Mucosa of descending colon (tissue), 3 donors: ENCODE measurements around the gene CEP170B. TPM values are rescaled to one million over a fixed set of nuclear protein-coding genes. Genes with fewer than 3 reads are reported as not detected.
"Not testable (repeated sequence)": the region's sequence is repeated elsewhere in the genome, so short reads cannot be mapped to it uniquely, and the experiment has no call there.

Source experiments
- ATAC-seq: fragments of 200-7000 bp; cut with Tn5 transposase; one replicate; pipeline ENCODE4 v1.9.1; 2020; ENCODE audit warnings: mild to moderate bottlenecking, moderate library complexity
- DNase-seq, 3 donors: peaks; one replicate each; pipeline ENCODE4 v3.0.0-alpha.2; 2020
- H3K36me3 ChIP-seq: fragments of 200-600 bp; one replicate; pipeline ENCODE4 v1.8.0; 2021; ENCODE audit warnings: low read depth, mild to moderate bottlenecking
- H3K4me1 ChIP-seq: fragments of 200-600 bp; one replicate; pipeline ENCODE4 v1.8.0; 2021; ENCODE audit warnings: low read depth, mild to moderate bottlenecking
- H3K4me3 ChIP-seq: fragments of 200-600 bp; one replicate; pipeline ENCODE4 v1.8.0; 2021; ENCODE audit warnings: mild to moderate bottlenecking
- H3K9me3 ChIP-seq: fragments of 200-600 bp; one replicate; pipeline ENCODE4 v1.8.0; 2021; ENCODE audit warnings: mild to moderate bottlenecking
- CTCF ChIP-seq: fragments of 200-600 bp; IDR thresholded peaks from one replicate; pipeline ENCODE4 v1.8.0; 2022; ENCODE audit warnings: antibody characterized with exemption, mild to moderate bottlenecking
- intact Hi-C, 2 donors: fragments of 100-400 bp; cut with DNase I in 1 of 2; cut with micrococcal nuclease in 1 of 2; formaldehyde crosslinking; loops; one replicate each; pipeline versions ENCODE4 v1.11.0 to v1.11.1; 2022; cut with DNase I, micrococcal nuclease
- total RNA-seq, 3 donors: library from RNA; stranded (reverse); fragmentation: NEBNext Ultra II Directional in 2 of 3; extraction: Animal tissue kit (Norgen Biotek cat#: 25700) in 2 of 3; gene quantifications; one replicate each; pipeline versions ENCODE4 v1.2.1 to v1.2.4, GENCODE V29; 2021 to 2023
- donor health status: DM: no; HTN: no; CAD: no; lungs with moderate emphysema.
- donor health status: DM: no; HTN: no; CAD: no.
- donor health status: DM: no; HTN: yes; CAD: no.

The CEP170B gene
- total RNA-seq, 3 donors from 2014 or later: 66.8 to 89.9 (median 69.9) TPM

- peak in 2 of 3 donors; percentile 21 to 43 for DNase-seq
- TF ChIP-seq CTCF: no peak
- intact Hi-C loops: no loop called here
- no peak for ATAC-seq
- H3K36me3 ChIP-seq: no peaks in the 10 kb centered on the region
- no peaks in the 10 kb centered on the region for H3K9me3 ChIP-seq
- no peaks in the 10 kb centered on the region for H3K4me1 ChIP-seq
- H3K4me3 ChIP-seq: no peak overlapping the region
Observed at GRCh38 chr14:104888489-104889374, 23.7 kb downstream of the CEP170B start.

GRCh38 chr14:104889375-104889757, 24.3 kb downstream of the CEP170B start:
- DNase-seq (no peak), ATAC-seq (no peak)
- no peaks in the 10 kb centered on the region for H3K4me1 ChIP-seq
- H3K4me3 ChIP-seq: no peak overlapping the region
- no peak for TF ChIP-seq CTCF
- no peaks in the 10 kb centered on the region for H3K9me3 ChIP-seq
- no peaks in the 10 kb centered on the region for H3K36me3 ChIP-seq
- intact Hi-C loops: no loop called here

DNA sequence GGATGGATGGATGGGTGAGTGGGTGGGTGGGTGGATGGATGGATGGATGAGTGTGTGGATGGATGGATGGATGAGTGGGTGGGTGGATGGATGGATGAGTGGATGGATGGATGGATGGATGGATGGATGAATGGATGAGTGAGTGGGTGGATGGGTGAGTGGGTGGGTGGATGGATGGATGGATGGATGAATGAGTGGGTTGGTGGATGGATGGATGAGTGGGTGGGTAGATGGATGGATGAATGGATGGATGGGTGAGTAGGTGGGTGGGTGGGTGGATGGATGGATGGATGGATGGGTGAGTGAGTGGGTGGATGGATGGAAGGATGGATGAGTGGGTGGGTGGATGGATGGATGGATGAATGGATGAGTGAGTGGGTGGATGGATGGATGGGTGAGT, 25.2 kb downstream of the CEP170B start:
- H3K36me3 ChIP-seq, DNase-seq, intact Hi-C loops, H3K9me3 ChIP-seq, H3K4me3 ChIP-seq, H3K4me1 ChIP-seq, ATAC-seq: not testable (repeated sequence)

DNA sequence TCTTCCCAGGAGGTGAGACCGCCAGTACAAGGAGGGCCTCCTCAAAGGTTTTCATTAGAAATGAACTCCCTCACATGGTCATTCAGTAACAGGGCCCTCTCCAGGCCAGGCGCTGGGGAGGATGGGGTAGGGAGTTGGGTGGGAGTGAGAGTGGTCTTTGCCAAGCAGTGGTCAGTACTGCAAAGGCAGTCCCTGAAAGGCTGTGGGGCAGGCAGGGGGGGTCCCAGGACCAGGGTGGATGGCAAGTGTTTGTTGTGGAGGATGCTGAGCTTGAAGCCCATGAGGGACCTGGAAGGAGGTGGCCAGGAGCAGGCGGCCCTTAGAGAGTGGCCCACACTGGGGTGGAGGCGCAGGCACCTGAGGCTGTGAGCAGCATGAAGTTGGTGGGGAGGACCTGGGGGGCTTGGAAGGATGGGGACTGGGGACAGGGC, 26.1 kb downstream of the CEP170B start:
- DNase-seq: no peak
- Histone ChIP-seq H3K9me3 (no peaks in the 10 kb centered on the region), H3K4me1 (no peaks in the 10 kb centered on the region), H3K36me3 (no peaks in the 10 kb centered on the region), H3K4me3 (no peak overlapping the region)
- intact Hi-C loops: no loop called here
- ATAC-seq: no peak
- no peak for TF ChIP-seq CTCF

DNA sequence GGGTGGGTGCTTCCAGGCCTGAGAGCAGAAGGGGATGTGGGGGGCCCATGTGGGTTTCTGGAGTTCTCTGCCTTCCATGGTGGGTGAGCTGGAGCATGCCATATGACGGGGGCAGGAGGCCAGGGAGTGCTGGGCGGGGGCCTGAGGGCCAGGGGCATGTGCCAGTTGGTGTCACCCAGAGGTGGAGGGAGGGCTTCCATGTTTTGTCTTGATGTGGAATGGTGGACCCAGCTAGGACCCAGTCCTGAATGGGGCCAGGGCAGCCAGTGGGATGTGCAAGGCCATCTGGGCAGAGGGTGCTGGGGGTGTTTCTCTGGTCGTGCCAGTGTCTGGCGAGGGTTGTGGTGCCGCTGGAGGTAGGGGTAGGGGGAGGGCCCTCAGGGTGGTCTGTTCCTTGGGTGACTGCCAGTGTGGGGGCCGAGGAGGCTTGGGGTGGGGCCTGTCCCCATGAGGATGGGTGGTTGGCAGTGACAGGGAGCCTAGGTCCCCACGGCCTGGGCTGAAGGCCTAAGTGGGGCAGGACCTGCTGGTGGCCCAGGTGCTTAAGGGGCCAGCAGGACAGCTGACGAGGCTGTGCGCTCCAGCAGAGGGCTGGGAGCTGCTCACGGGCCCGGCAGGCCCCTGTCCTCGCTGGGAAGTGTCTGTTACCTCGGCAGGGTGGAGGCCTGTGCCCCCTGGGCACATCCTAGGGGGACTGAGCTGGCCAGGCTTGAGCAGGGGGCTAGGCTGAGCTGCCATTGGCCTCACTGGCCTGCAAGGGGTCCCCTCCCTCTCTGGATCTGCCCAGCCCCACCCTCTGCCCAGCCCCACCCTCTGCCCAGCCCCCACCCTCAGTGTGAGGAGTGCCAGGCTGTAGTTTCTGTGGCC, 26.8 kb downstream of the CEP170B start:
- Histone ChIP-seq H3K9me3 (no peaks in the 10 kb centered on the region), H3K36me3 (no peaks in the 10 kb centered on the region), H3K4me3 (no peak overlapping the region), H3K4me1 (no peaks in the 10 kb centered on the region)
- DNase-seq (peak in 2 of 3 donors; percentile 1 to 27), ATAC-seq (no peak)
- TF ChIP-seq CTCF: no peak
- intact Hi-C loops: no loop called here
